NCI-H1930 (cell line): Measurements from ENCODE around the gene DALRD3.

ENCODE experiments used
- DNase-seq, 2 experiments: peaks; one replicate each; lab custom pipeline; 2025; lab: John Stamatoyannopoulos, UW

The DALRD3 gene, protein sequence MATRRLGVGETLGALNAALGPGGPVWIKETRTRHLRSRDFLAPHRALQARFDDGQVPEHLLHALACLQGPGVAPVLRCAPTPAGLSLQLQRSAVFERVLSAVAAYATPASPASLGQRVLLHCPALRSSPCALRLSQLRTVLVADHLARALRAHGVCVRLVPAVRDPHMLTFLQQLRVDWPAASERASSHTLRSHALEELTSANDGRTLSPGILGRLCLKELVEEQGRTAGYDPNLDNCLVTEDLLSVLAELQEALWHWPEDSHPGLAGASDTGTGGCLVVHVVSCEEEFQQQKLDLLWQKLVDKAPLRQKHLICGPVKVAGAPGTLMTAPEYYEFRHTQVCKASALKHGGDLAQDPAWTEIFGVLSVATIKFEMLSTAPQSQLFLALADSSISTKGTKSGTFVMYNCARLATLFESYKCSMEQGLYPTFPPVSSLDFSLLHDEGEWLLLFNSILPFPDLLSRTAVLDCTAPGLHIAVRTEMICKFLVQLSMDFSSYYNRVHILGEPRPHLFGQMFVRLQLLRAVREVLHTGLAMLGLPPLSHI

GRCh38 chr3:49017971-49018706 is at the start of gene DALRD3:
DALRD3 (minus strand) TSS chr3:49018580; CDS start chr3:49018564, 16 bp downstream.
- DNase-seq: peak; percentile 69 to 71

GRCh38 chr3:49058011-49058410 is 39.6 kb upstream of the DALRD3 start:
- no peak for DNase-seq

GRCh38 chr3:49057268-49057667 is 38.9 kb upstream of the DALRD3 start:
- DNase-seq: no peak

GRCh38 chr3:49054344-49054862 is 36.0 kb upstream of the DALRD3 start:
- no peak for DNase-seq

DNA sequence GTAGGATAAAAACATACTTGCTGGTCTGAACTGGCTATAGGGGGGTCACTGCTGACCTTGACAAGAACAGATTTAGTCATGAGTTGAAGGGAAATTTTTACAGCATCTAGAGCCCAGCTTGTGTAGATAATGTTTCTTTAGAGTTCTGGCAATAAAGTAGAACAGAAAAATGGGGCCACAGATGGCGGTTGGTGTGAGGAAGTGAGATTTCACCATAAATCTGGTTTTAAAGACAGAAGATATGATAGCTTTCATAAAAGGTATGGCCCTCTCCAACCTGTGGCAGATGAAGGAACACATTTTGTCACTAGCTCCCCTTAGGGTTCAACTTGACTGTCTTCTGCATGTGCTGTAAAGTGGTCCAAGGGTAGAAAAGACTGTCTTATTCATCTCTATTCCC is 35.2 kb upstream of the DALRD3 start:
- no peak for DNase-seq

DNA sequence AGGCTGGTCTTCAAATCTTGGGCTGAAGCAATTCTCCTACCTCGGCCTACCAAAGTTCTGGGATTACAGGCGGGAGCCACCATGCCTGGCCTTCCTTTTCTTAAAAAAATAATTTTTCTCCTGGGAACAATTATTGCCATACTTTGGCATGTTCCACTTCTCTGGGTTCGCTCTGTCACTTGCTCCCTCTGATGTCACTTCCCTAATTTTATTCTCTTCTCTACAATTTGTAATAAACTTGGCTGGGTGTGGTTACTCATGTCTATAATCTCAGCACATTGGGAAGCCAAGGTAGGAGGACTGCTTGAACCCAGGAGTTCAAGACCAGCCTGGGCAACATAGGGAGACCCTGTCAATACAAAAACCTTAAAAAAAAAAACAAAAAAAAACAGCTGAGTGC is 16.9 kb upstream of the DALRD3 start:
- DNase-seq: no peak

GRCh38 chr3:49034650-49035049 is 16.3 kb upstream of the DALRD3 start:
- DNase-seq: no peak

GRCh38 chr3:49032646-49033304 is 14.4 kb upstream of the DALRD3 start:
- DNase-seq: no peak

- DNase-seq: no peak
Observed at GRCh38 chr3:49030321-49030720, 11.9 kb upstream of the DALRD3 start.

- DNase-seq: no peak
Observed at GRCh38 chr3:49029563-49029884, 11.1 kb upstream of the DALRD3 start.

DNA sequence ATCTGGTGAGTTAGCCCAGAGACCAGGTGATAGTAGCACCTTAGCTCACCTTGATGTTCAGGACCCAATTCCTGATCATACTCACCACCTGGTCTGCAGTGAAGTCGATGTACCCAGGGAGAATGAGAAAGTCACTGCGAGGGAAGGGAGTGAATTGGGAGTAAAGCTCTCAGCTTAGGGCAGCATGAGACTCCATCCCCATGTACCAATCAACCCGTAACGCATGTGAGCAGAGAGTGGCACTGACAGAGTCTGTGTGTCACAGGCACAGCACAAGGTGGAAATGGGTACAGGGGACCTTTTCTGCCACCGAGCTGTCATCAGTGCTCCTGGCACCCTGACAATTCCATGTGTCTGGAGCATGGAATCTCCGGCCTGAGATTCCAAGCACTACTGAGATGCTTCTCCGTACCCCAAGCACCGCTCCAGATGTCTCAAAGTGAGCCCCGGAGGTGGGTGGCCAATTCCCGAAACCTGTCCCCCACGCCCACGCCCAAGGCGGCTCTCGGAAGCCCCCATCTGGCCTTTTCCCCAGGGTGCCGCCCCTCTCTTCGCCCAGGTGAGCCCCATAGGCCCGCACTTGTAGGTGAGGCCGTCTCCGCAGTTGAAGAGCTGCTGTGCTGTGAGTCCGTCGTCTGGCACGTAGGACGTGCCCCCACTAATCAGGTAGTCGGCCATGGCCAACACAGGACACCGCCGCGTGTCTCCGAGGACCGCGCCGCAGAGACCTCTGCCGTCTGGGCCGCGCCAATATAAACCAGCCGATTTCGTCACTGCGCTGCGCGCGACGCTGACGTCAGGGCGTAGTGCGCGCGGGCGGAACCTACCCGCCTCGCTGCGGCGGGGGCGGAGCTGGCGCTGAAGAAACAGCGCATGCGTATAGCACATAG is 10.5 kb upstream of the DALRD3 start, which contains the start of gene IMPDH2:
Gene IMPDH2 (minus strand): TSS at position 726 of the 890 bp plus-strand sequence. CDS start 48 bp downstream, at position 678.
- peak; percentile 84 to 90 for DNase-seq

DNA sequence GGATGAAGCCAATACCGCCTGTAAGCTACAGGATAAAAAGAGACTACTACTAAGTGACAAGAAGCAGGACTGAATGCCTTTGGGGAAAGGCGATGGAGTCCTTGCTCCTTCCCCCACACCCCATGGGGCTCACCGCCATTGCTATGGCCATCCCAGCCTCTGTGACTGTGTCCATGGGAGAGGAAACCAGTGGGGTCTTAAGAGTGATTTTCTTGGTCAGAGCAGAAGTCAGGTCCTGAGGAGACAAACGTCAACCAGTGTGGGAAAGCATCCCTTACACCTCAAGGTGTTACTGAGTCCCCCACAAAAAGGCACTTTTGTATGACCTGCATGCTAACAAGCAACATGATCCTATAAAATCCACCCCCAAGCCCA is 9.9 kb upstream of the DALRD3 start:
- DNase-seq: no peak

- DNase-seq: no peak
Observed at GRCh38 chr3:49027634-49028033, 9.3 kb upstream of the DALRD3 start.

DNA sequence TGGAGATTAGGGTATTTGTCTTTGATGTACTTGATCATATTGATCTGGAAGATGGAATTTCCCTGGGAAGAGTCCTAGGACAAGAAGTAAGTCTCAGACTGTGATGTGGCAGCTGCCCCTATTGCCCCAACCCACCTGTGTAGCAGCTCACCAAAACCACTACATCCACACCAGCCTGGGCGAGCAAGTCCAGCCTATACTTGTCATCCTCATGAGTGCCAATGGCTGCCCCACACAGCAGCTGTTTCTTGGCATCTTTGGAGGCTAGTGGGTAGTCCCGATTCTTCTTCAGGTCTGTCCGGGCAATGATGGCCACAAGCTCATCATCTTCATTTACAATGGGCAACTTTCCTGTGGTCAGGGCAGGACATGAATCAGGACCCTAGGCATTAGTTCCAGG is 8.2 kb upstream of the DALRD3 start:
- no peak for DNase-seq

GRCh38 chr3:49025793-49026520 is 7.6 kb upstream of the DALRD3 start:
- DNase-seq: no peak

- no peak for DNase-seq
Observed at GRCh38 chr3:49025005-49025792, 6.8 kb upstream of the DALRD3 start.

GRCh38 chr3:49024449-49024848 is 6.1 kb upstream of the DALRD3 start:
- no peak for DNase-seq

GRCh38 chr3:49023775-49024174 is 5.4 kb upstream of the DALRD3 start:
- no peak for DNase-seq

DNA sequence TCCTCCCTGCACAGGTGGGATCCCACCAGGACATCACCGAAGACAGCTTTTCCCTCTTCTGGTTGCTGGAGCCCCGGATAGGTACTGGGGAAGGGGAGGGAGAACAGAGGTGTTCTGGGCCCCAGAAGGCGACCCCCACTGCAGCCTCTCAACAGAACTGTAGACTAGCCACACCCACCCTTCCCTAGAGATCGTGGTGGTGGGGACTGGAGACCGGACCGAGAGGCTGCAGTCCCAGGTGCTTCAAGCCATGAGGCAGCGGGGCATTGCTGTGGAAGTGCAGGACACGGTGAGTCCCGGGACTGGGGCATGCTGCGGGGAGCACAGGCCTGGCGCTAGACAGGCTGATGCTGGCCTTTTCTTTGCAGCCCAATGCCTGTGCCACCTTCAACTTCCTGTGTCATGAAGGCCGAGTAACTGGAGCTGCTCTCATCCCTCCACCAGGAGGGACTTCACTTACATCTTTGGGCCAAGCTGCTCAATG is 4.3 kb upstream of the DALRD3 start:
- DNase-seq: no peak
